T47D (cell line): ENCODE data around the gene UQCR10.

Experiments used
- DNase-seq, 2 experiments: peaks; one replicate each; pipeline versions ENCODE4 v3.0.0 to v3.0.0-alpha.2; 2011 to 2012; ENCODE audit warnings: low read depth in 1 of 2, low spot score in 1 of 2
- JUND ChIP-seq: IDR thresholded peaks from 2 replicates; pipeline ENCODE4 v1.6.1; 2012; ENCODE audit warnings: low read depth
- in situ Hi-C: cut with HindIII; loops from 2 replicates; pipeline ENCODE4 v1.10.0; 2016; ENCODE audit warnings: low sequenced_read_pairs, low pct_unique_long_range_greater_than_20kb

Gene UQCR10

GRCh38 chr22:29816980-29817379 is 49.8 kb downstream of the UQCR10 start:
- in situ Hi-C loops = no loop called here
- DNase-seq = no peak
- no peak for TF ChIP-seq JUND

- no peak for TF ChIP-seq JUND
- in situ Hi-C loops = no loop called here
These were observed 50.6 kb downstream of the UQCR10 start for GRCh38 chr22:29817724-29818123.

GRCh38 chr22:29819501-29819900 is 52.3 kb downstream of the UQCR10 start:
- in situ Hi-C loops = no loop called here
- DNase-seq = no peak
- no peak for TF ChIP-seq JUND

More at GRCh38 chr22:29817724-29818123, 50.6 kb downstream of the UQCR10 start:
- DNase-seq = no peak
